A549 (cell line): ENCODE results near the gene TRMT44. TPM values are rescaled to one million over a fixed set of nuclear protein-coding genes. Genes with fewer than 3 reads are reported as not detected.
A peak's percentile ranks its signal among the peaks of the same experiment; 100 is the strongest.

Experiments
- ATAC-seq, 2 experiments: fragments of 200-7000 bp in 1 of 2; fragments of >200 bp in 1 of 2; cut with Nextera tagmentation in 1 of 2; cut with Tn5 transposase in 1 of 2; 3 replicates each; pipeline versions ENCODE4 v1.8.0 to v1.9.1; 2018 to 2020; ENCODE audit warnings: mild to moderate bottlenecking in 1 of 2, moderate library complexity in 1 of 2
- CTCF ChIA-PET: fragments of 300-600 bp; sonication (Branson Sonifier 250); formaldehyde crosslinking; extraction: SDS; loops from one replicate; lab custom pipeline; 2021; ENCODE audit warnings: antibody characterized with exemption, inconsistent platforms; lab: Yijun Ruan, JAX
- POLR2A ChIA-PET: fragments of 350-600 bp; formaldehyde crosslinking; extraction: SDS; loops from one replicate; lab custom pipeline; 2021; ENCODE audit warnings: antibody characterized with exemption, inconsistent platforms; lab: Yijun Ruan, JAX
- DNase-seq, 2 experiments: peaks; one replicate each; pipeline versions ENCODE4 v3.0.0 to v3.0.0-alpha.2; 2011 to 2016; ENCODE audit warnings: low read depth in 1 of 2, low spot score in 1 of 2
- FAIRE-seq: peaks from 2 replicates; lab custom pipeline; 2011; peaks lifted over from hg19 to GRCh38; lab: Jason Lieb, UNC
- H3K27ac ChIP-seq, 2 experiments: fragments of >200 bp; sonication (Bioruptor Twin); formaldehyde crosslinking; 3 replicates each; pipeline ENCODE4 v1.5.1; 2016 to 2017
- H3K4me1 ChIP-seq: fragments of >200 bp; sonication (Bioruptor Twin); formaldehyde crosslinking; 3 replicates; pipeline ENCODE4 v1.6.1; 2016
- H3K4me2 ChIP-seq: fragments of >200 bp; sonication (Bioruptor Twin); formaldehyde crosslinking; 3 replicates; pipeline ENCODE4 v1.6.1; 2016
- H3K4me3 ChIP-seq: fragments of >200 bp; sonication (Bioruptor Twin); formaldehyde crosslinking; 3 replicates; pipeline ENCODE4 v1.5.1; 2016
- H3K9me3 ChIP-seq: fragments of >200 bp; sonication (Bioruptor Twin); formaldehyde crosslinking; 3 replicates; pipeline ENCODE4 v1.6.1; 2016
- CBX2 ChIP-seq: fragments of 200-600 bp; sonication (generic); IDR thresholded peaks from 2 replicates; pipeline ENCODE4 v1.6.1; 2016; ENCODE audit warnings: low read depth, mild to moderate bottlenecking, borderline replicate concordance
- CEBPB ChIP-seq, 2 experiments: fragments of >200 bp in 1 of 2; sonication (Bioruptor Twin) in 1 of 2; formaldehyde crosslinking in 1 of 2; IDR thresholded peaks; 2 replicates each; pipeline ENCODE4 v1.6.1; 2012 to 2016
- CHD2 ChIP-seq: fragments of 150-350 bp; IDR thresholded peaks from 2 replicates; pipeline ENCODE4 v1.6.1; 2014; ENCODE audit warnings: low read length; ENCODE audit not compliant: partially characterized antibody
- EHMT2 ChIP-seq: fragments of 200-600 bp; sonication (generic); IDR thresholded peaks from 2 replicates; pipeline ENCODE4 v1.6.1; 2016; ENCODE audit warnings: antibody characterized with exemption, low read depth, mild to moderate bottlenecking, moderate library complexity
- FOSB ChIP-seq: fragments of 250-450 bp; sonication (Bioruptor Pico); IDR thresholded peaks from 2 replicates; pipeline ENCODE4 v1.5.0; 2020; ENCODE audit warnings: mild to moderate bottlenecking, moderate library complexity
- FOSL2 ChIP-seq, 2 experiments: fragments of 450-650 bp in 1 of 2; fragments of >200 bp in 1 of 2; sonication (Bioruptor Twin) in 1 of 2; formaldehyde crosslinking; IDR thresholded peaks; 2 replicates each; pipeline versions ENCODE4 v1.5.0 to v1.6.1; 2016 to 2020; ENCODE audit warnings: mild to moderate bottlenecking in 1 of 2, moderate library complexity in 1 of 2
- HEYL ChIP-seq: fragments of 250-450 bp; sonication (Bioruptor Pico); IDR thresholded peaks from 2 replicates; pipeline ENCODE4 v1.8.0; 2021; ENCODE audit warnings: mild to moderate bottlenecking, moderate library complexity
- MAZ ChIP-seq: fragments of 150-350 bp; IDR thresholded peaks from 2 replicates; pipeline ENCODE4 v1.6.1; 2014; ENCODE audit warnings: antibody characterized with exemption, low read depth, low read length, borderline replicate concordance
- NFE2L2 ChIP-seq: fragments of 150-350 bp; conservative IDR thresholded peaks from 2 replicates; pipeline ENCODE4 v1.6.1; 2014; ENCODE audit warnings: low read length
- NR3C1 ChIP-seq: fragments of >200 bp; sonication (Bioruptor Twin); formaldehyde crosslinking; IDR thresholded peaks from 3 replicates; pipeline ENCODE4 v1.6.1; 2017
- POLR2A ChIP-seq: IDR thresholded peaks from 2 replicates; pipeline ENCODE4 v1.6.1; 2012; ENCODE audit warnings: mild to moderate bottlenecking, low read length
- POLR2AphosphoS2 ChIP-seq: conservative IDR thresholded peaks from 2 replicates; pipeline ENCODE4 v1.6.1; 2012; ENCODE audit warnings: low read length, improper control_type of control experiment, inconsistent platforms
- RARB ChIP-seq: fragments of 250-450 bp; sonication (Bioruptor Pico); IDR thresholded peaks from 2 replicates; pipeline ENCODE4 v1.8.0; 2021; ENCODE audit warnings: mild to moderate bottlenecking, moderate library complexity
- TP53 ChIP-seq: fragments of 250-450 bp; sonication (Bioruptor Pico); IDR thresholded peaks from 2 replicates; pipeline ENCODE4 v1.5.0; 2021; ENCODE audit warnings: mild to moderate bottlenecking, moderate library complexity
- ZNF302 ChIP-seq: fragments of 250-450 bp; sonication (Bioruptor Pico); IDR thresholded peaks from 2 replicates; pipeline ENCODE4 v1.9.0; 2021; ENCODE audit warnings: inconsistent platforms, mild to moderate bottlenecking, moderate library complexity
- WGBS: methylation state at CpG from one replicate; pipeline ENCODE4 v1.1.6; 2017; ENCODE audit errors: missing lambda C conversion rate; 5-methylcytosine and 5-hydroxymethylcytosine counted together
- polyA plus RNA-seq, 4 experiments: library from polyadenylated mRNA; depleted of rRNA in 3 of 4; stranded (reverse); fragments of >200 nt; fragmentation: RNase III in 1 of 4; extraction: RNeasy Plus Mini Kit Qiagen cat#74134 plus additional on column Dnase treatment in 1 of 4; gene quantifications; 2 replicates in 3 of 4; 3 replicates in 1 of 4; pipeline ENCODE4 v1.2.3, GENCODE V29; 2011 to 2017
- TF ChIP-seq, protein P1 (sequence below): fragments of >200 bp; sonication (Bioruptor Twin); formaldehyde crosslinking; IDR thresholded peaks from 3 replicates; pipeline ENCODE4 v1.6.1; 2016
- TF ChIP-seq, protein P2 (sequence below): fragments of 250-450 bp; sonication (Bioruptor Pico); IDR thresholded peaks from 2 replicates; pipeline ENCODE4 v1.5.0; 2020; ENCODE audit warnings: low read depth, mild to moderate bottlenecking, moderate library complexity
- TF ChIP-seq, protein P3 (sequence below): fragments of 200-600 bp; sonication (generic); IDR thresholded peaks from 2 replicates; pipeline ENCODE4 v1.6.1; 2016; ENCODE audit warnings: antibody characterized with exemption, mild to moderate bottlenecking, moderate library complexity
- TF ChIP-seq, protein P4 (sequence below): fragments of >200 bp; sonication (Bioruptor Twin); formaldehyde crosslinking; IDR thresholded peaks from 2 replicates; pipeline ENCODE4 v1.6.1; 2016

The TRMT44 gene
- polyA plus RNA-seq, 2 of the 4 experiments (the other 2 are of a cell fraction) = 5.0 to 7.0 TPM

DNA sequence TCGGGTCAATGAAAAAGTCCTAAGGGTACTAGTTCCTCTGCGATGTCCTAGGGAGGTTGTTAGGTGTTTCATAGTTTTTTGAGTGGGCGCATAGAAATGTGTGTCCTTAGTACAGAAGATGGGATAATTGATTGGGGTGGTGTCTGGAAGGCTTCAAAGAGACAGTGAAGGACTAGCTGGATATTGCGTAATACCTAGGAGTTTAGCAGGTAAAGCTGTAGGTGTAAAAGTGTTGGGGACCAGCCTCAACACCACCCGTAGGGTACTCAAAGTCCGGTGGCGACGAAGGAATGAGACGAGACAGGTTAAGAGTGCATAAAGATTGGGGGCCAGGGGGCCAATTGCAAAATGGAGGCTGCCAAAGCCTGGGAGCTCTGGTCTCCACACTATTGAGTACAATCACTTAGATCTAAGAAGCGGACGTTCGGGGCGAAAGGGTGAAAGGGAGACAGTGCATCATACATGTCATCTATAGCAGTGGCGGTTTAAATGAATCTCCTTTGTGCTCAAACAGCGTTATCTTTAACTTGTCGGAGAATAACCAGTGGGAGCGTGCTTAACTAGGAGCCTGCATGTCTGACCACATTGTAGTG is 1.0 kb downstream of the TRMT44 start:
- Histone ChIP-seq H3K27ac (peak overlapping the region; percentile 75 to 91; a peak in 5 of 6 replicates), H3K9me3 (no peaks in the 10 kb centered on the region), H3K4me2 (peak overlapping the region; percentile 82), H3K4me3 (peak overlapping the region; percentile 63), H3K4me1 (peaks cover 21% of the 10 kb centered on the region; the same call in 1 of the 3 replicates)
- ChIA-PET CTCF (interaction anchor here (0.7 to 2.5 kb wide), 2 partner anchors 23 to 27 kb away, joined by 3 to 8 read pairs; no protein-coding TSS in a partner anchor), POLR2A (interaction anchor here (2.2 kb wide), 1 partner anchor 14 kb away, joined by 8 read pairs; no protein-coding TSS in a partner anchor)
- TF ChIP-seq RARB (CRISPR knock-in tag) = no peak
- peak; percentile 84 to 92 for TF ChIP-seq CEBPB (IDR thresholded peaks at IDR 0.05)
- WGBS = 65% methylated on average over 17 of the region's 17 CpGs
- ATAC-seq = no peak
- DNase-seq = no peak
- no peak for FAIRE-seq

DNA sequence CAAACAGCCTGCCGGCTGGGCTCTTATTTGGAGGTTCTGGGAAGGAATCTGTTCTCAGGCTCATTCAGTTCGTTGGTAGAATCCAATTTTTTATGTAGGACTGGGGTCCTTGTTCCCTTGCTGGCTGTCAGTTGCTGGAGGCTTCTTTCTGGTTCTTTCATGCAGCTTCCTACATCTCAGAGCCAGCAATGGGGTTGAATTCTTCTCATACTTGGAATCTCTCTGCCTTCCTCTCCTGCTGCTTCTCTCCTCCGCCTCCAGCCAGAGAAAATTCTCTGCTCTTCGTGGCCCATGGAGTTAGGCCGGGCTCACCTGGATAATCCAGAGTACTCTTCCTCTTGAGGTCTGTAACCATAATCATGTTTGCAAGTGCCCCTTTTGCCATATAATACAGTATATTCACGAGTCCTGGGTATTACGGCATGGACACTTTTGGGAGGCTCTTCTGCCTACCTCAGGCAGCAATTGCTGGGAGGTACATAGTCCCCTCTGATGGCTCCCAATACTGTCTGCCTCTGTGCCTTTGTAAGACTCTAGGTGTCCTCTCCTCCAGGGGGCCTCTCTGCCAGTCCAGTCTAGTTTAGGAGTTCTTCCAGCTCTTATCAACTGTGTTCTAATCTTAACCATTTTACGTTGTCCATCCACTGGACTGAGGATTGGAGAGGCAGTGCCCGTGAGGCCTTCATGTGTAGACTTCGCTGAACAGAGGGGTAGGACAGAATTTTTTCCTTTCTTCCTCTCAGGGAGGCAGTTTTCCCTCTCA is 2.2 kb downstream of the TRMT44 start:
- DNase-seq = no peak
- 83% methylated on average over 10 of the region's 10 CpGs for WGBS
- Histone ChIP-seq H3K4me3 (no peak overlapping the region), H3K9me3 (no peaks in the 10 kb centered on the region), H3K4me2 (peak overlapping the region; percentile 82), H3K4me1 (peaks cover 21% of the 10 kb centered on the region; the same call in 1 of the 3 replicates), H3K27ac (no peak overlapping the region)
- no peak for TF ChIP-seq RARB (CRISPR knock-in tag)
- TF ChIP-seq TP53 (CRISPR knock-in tag) = no peak
- no peak for TF ChIP-seq FOSB (CRISPR knock-in tag)
- no peak for TF ChIP-seq EHMT2
- TF ChIP-seq, protein P1, sequence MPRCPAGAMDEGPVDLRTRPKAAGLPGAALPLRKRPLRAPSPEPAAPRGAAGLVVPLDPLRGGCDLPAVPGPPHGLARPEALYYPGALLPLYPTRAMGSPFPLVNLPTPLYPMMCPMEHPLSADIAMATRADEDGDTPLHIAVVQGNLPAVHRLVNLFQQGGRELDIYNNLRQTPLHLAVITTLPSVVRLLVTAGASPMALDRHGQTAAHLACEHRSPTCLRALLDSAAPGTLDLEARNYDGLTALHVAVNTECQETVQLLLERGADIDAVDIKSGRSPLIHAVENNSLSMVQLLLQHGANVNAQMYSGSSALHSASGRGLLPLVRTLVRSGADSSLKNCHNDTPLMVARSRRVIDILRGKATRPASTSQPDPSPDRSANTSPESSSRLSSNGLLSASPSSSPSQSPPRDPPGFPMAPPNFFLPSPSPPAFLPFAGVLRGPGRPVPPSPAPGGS = no peak
- TF ChIP-seq, protein P2, sequence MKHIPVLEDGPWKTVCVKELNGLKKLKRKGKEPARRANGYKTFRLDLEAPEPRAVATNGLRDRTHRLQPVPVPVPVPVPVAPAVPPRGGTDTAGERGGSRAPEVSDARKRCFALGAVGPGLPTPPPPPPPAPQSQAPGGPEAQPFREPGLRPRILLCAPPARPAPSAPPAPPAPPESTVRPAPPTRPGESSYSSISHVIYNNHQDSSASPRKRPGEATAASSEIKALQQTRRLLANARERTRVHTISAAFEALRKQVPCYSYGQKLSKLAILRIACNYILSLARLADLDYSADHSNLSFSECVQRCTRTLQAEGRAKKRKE (CRISPR knock-in tag) = no peak
- TF ChIP-seq POLR2AphosphoS2 = no peak
- TF ChIP-seq NR3C1 = no peak
- TF ChIP-seq, protein P3, sequence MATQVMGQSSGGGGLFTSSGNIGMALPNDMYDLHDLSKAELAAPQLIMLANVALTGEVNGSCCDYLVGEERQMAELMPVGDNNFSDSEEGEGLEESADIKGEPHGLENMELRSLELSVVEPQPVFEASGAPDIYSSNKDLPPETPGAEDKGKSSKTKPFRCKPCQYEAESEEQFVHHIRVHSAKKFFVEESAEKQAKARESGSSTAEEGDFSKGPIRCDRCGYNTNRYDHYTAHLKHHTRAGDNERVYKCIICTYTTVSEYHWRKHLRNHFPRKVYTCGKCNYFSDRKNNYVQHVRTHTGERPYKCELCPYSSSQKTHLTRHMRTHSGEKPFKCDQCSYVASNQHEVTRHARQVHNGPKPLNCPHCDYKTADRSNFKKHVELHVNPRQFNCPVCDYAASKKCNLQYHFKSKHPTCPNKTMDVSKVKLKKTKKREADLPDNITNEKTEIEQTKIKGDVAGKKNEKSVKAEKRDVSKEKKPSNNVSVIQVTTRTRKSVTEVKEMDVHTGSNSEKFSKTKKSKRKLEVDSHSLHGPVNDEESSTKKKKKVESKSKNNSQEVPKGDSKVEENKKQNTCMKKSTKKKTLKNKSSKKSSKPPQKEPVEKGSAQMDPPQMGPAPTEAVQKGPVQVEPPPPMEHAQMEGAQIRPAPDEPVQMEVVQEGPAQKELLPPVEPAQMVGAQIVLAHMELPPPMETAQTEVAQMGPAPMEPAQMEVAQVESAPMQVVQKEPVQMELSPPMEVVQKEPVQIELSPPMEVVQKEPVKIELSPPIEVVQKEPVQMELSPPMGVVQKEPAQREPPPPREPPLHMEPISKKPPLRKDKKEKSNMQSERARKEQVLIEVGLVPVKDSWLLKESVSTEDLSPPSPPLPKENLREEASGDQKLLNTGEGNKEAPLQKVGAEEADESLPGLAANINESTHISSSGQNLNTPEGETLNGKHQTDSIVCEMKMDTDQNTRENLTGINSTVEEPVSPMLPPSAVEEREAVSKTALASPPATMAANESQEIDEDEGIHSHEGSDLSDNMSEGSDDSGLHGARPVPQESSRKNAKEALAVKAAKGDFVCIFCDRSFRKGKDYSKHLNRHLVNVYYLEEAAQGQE = no peak
- TF ChIP-seq FOSL2 (IDR thresholded peaks at IDR 0.05) = no peak
- TF ChIP-seq FOSL2 (CRISPR knock-in tag; IDR thresholded peaks at IDR 0.05) = no peak
- no peak for TF ChIP-seq CHD2
- TF ChIP-seq NFE2L2 = no peak
- no peak for TF ChIP-seq ZNF302 (CRISPR knock-in tag)
- TF ChIP-seq, protein P4, sequence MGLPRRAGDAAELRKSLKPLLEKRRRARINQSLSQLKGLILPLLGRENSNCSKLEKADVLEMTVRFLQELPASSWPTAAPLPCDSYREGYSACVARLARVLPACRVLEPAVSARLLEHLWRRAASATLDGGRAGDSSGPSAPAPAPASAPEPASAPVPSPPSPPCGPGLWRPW = no peak
- no peak for TF ChIP-seq HEYL (CRISPR knock-in tag)
- TF ChIP-seq CBX2 = no peak
- no peak for TF ChIP-seq MAZ
- no peak for TF ChIP-seq POLR2A
- no peak for ATAC-seq
- ChIA-PET POLR2A (no interaction called here), CTCF (no interaction called here)
- FAIRE-seq = no peak
